GM13976 (cell line): Measurements from ENCODE around the gene CHRM1.

Experiments
- DNase-seq: peaks from one replicate; pipeline ENCODE4 v3.0.0; 2012; ENCODE audit warnings: low spot score
- in situ Hi-C: fragments of 300-500 bp; cut with MboI; formaldehyde crosslinking; loops from one replicate; pipeline ENCODE4 v1.12.0; 2022; ENCODE audit warnings: low sequenced_read_pairs, mixed read lengths, inconsistent platforms; ENCODE audit not compliant: unreplicated experiment
- TF ChIP-seq, protein P1 (sequence below): IDR thresholded peaks from 2 replicates; pipeline ENCODE4 v1.5.1; 2012; ENCODE audit warnings: borderline replicate concordance, mild to moderate bottlenecking; ENCODE audit not compliant: insufficient read depth; ENCODE audit errors: extremely low read depth, missing control alignments, control extremely low read depth

The CHRM1 gene

DNA sequence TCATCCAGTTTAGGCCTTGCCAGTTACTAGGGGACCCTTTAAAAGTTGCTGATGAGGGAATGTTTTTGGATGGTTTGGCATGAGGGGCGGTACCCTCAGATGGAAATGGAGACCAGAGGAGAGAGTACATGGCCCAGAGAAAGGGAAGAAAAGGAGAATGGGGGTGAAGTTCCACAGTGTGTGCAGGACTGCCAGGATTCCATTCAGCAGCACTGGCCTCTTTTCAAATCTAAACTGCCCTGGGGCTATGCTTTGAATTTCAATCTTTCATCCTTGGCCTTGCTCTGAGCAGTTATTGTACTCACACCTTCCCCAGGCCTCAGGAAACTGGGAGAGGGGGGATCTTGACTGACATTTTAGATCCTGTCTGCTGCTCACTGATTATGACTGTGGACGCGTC, 37.5 kb downstream of the CHRM1 start:
- no peak for DNase-seq
- in situ Hi-C loops: no loop called here
- TF ChIP-seq, protein P1, sequence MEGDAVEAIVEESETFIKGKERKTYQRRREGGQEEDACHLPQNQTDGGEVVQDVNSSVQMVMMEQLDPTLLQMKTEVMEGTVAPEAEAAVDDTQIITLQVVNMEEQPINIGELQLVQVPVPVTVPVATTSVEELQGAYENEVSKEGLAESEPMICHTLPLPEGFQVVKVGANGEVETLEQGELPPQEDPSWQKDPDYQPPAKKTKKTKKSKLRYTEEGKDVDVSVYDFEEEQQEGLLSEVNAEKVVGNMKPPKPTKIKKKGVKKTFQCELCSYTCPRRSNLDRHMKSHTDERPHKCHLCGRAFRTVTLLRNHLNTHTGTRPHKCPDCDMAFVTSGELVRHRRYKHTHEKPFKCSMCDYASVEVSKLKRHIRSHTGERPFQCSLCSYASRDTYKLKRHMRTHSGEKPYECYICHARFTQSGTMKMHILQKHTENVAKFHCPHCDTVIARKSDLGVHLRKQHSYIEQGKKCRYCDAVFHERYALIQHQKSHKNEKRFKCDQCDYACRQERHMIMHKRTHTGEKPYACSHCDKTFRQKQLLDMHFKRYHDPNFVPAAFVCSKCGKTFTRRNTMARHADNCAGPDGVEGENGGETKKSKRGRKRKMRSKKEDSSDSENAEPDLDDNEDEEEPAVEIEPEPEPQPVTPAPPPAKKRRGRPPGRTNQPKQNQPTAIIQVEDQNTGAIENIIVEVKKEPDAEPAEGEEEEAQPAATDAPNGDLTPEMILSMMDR: no peak

DNA sequence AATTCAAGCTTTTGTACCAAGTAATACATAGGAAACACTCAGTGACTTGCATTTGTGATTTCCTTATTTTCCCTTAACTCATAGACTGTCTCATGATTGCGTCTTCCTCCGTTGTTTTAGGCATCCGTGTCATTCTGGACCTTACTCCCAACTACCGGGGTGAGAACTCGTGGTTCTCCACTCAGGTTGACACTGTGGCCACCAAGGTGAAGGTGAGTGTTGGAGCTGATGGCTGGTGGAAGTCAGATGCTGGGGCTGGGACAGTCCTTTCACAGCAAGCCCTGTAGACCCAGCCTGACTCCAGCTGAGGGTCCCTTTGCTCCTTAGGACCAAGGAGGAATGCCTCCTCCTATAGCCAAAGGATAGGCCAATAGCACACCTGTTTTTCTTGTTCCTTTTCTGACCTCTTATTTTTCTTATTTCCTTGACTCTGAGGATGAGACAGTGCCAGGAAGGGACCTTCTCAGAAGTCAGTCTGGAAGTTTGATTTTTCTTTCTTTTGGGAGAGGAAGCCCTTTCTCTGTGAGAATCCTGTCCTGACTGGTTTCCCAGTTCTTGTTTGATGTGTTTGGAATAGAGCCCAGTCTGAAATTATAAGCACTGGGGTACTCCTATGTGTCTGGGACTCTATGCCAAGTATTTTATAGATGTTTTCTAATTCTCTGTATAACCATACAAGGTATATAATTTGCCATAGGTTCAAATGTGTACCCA, 38.2 kb downstream of the CHRM1 start:
- TF ChIP-seq, protein P1: no peak
- in situ Hi-C loops: no loop called here
- DNase-seq: no peak

DNA sequence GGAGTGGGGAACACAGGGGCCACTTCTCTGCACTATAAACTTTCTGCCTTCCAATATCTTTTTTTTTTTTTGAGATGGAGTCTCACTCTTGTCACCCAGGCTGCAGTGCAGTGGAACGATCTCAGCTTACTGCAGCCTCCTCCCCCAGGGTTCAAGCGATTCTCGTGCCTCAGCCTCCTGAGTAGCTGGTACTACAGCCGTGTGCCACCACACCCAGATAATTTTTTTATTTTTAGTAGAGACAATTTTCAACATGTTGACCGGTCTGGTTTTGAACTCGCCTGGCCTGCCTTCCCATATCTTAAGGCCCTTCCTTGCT, 38.8 kb downstream of the CHRM1 start:
- DNase-seq: no peak
- TF ChIP-seq, protein P1: no peak
- in situ Hi-C loops: no loop called here

DNA sequence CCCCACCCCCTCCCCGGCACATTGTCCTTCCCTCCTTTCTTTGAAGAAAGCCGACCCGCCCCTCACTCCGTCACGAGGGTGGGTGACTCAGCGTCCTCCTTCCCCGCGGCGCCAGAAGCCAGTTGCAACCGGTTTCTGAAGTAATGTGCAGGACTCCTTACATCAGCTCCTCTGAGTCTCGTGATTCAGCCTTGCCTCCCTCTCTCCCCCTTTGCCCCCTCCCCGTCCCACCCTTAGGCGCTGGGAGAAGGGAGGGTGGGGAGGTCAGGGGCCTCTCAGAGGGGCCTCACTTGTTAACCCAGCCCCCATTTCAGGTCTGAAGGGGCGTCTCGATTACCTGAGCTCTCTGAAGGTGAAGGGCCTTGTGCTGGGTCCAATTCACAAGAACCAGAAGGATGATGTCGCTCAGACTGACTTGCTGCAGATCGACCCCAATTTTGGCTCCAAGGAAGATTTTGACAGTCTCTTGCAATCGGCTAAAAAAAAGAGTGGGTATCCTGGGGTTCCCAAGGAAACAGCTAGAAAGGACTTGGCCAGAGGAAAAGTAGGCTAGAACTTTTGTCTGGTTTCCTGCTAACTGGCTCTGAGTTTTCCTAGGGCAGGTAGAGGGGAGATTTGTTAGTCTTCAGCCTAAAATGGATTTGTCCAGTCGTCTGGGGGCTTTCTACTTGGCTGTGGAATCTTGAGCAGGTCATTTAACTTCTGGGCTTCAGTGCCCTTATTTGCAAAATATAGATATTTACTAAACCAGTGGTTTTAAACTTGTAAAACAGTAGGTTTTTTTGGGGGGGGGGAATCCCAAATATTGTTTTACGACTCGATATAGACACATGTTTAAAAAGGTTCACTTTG, 39.4 kb downstream of the CHRM1 start:
- TF ChIP-seq, protein P1: no peak
- peak; percentile 89 for DNase-seq
- in situ Hi-C loops: no loop called here

DNA sequence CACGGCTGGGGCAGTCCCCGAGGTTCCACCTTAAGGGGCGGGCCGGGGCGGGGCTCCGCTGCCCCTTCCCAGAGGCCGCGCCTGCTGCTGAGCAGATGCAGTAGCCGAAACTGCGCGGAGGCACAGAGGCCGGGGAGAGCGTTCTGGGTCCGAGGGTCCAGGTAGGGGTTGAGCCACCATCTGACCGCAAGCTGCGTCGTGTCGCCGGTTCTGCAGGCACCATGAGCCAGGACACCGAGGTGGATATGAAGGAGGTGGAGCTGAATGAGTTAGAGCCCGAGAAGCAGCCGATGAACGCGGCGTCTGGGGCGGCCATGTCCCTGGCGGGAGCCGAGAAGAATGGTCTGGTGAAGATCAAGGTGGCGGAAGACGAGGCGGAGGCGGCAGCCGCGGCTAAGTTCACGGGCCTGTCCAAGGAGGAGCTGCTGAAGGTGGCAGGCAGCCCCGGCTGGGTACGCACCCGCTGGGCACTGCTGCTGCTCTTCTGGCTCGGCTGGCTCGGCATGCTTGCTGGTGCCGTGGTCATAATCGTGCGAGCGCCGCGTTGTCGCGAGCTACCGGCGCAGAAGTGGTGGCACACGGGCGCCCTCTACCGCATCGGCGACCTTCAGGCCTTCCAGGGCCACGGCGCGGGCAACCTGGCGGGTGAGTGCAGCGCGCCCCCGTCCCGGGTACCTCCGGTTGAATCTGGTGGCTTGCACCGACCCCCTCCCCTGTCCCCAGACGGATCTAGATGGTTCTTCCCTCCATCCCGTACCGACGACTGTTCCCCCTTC, 40.2 kb downstream of the CHRM1 start, which contains the start of gene SLC3A2:
SLC3A2 (plus strand) TSS at position 94 of the 776 bp plus-strand sequence; CDS start at position 222, 128 bp downstream.
- peak; percentile 91 for DNase-seq
- TF ChIP-seq, protein P1: peak; percentile 89
- in situ Hi-C loops: no loop called here

DNA sequence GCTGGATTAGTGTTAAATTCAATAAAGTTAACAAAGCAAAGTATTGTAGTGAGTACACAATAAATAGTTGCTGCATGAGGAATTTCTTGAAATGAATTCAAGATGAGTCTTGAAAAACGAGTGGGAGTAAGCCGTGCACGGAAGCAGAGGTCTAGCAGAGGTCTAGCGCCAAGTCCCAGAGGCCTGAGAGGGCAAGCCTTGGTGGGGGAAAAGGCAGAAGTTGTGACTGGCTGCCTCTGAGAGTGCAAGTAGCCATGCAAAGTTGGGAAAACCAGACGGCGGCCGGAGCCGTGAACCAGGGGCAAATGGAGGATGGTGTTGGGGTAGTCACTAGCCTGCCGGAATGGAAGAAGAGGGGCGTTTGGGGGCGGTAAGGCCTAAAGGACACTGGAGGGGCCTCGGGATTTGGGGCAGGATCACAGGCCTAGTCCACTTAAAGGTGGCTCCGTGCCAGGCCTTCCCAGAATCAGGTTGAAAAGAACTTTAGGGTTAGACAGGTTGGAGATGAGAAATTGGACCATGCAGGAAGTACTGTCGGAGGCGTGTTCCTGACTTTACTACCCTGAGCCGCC, 40.8 kb downstream of the CHRM1 start:
- in situ Hi-C loops: no loop called here
- TF ChIP-seq, protein P1: no peak

More for the DNA sequence above, 40.8 kb downstream of the CHRM1 start:
- DNase-seq: peak; percentile 74
